IPS DF 4.7 (cell line): ENCODE results near the gene SEMA3A.
"Not testable (repeated sequence)": the region's sequence is repeated elsewhere in the genome, so short reads cannot be mapped to it uniquely, and the experiment has no call there.

Experiments
- DNase-seq: peaks from one replicate; pipeline ENCODE4 v3.0.0-alpha.2; 2013; ENCODE audit warnings: low spot score; ENCODE audit errors: extremely low read depth

The SEMA3A gene

GRCh38 chr7:84069033-84069432 is 125.6 kb downstream of the SEMA3A start:
- no peak for DNase-seq

GRCh38 chr7:84062489-84062901 is 132.1 kb downstream of the SEMA3A start:
- DNase-seq, result not testable (repeated sequence)

DNA sequence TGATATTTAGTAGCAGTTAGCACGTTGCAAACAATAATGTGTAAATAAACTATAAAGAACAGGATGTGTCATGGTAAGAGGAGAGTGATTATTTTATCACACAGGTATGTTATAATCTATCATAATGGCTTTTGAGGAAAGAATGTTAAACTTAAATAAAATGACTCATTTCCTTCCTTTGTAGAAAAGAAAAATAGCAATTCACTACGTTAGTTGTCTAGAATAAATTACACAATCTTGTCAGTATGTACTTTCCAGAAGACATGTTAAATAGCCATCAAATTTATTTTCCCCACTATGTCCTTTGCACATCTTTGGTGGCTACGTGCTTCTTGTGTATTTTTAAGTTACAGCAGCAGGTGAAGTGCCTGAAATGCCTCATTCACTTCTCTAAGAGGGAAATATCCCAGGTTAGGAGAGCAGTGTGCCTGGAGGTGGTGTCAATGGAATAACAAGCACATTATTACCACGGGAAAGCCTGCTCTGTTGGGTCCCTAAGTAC is 133.8 kb downstream of the SEMA3A start:
- no peak for DNase-seq

DNA sequence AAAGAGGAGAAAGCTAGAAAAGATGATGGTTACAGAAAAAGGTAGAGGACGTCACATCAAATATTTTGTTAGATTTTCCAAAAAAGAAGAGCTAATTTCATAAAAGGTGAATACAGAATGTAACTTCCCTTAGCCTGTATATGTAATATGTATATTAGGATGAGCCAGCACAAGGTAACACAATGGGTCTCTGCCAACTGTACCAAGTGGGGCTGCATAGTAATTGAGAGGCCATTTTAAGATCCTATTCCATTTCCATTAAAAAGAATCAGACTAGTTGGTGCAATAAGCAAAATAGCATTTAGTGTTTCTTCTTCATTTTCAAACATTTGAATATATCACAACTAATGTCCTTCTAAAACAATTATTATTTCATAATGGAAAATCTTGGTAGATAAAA is 134.6 kb downstream of the SEMA3A start:
- DNase-seq, result no peak

- DNase-seq, result no peak
Observed at GRCh38 chr7:84058311-84059076, 136.1 kb downstream of the SEMA3A start.

- no peak for DNase-seq
Observed at GRCh38 chr7:84057576-84057975, 137.0 kb downstream of the SEMA3A start.

DNA sequence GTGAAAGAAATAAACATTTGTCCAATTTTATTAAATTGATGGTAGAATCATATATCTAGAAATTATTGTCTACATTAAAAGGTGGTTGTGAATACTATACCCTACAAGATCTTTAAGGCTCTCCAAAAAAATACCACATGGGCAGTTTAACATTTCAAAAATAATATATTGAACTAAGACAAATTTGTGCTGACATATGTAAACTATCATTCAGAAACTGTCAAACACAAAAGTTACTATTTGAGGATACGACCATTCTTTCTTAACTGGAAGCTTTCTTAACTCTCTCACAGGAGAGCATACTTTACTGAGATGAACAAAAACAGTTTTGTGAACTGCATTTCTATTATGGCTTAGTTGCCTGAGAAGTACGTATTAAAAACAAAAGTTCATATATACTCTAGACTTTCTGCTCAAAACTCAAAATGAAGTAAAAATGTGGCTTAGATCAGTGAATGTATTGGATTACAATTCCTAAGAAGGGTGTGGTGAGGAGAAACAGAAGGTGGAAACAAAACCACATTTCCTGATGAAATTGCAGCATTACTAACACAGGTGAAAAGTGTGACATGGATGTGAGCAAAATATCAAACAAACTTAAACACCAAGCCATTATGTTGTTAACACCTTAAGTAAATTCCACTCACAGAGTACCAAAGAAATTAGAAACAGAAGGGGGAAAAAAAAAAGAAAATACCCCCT is 138.5 kb downstream of the SEMA3A start:
- no peak for DNase-seq

DNA sequence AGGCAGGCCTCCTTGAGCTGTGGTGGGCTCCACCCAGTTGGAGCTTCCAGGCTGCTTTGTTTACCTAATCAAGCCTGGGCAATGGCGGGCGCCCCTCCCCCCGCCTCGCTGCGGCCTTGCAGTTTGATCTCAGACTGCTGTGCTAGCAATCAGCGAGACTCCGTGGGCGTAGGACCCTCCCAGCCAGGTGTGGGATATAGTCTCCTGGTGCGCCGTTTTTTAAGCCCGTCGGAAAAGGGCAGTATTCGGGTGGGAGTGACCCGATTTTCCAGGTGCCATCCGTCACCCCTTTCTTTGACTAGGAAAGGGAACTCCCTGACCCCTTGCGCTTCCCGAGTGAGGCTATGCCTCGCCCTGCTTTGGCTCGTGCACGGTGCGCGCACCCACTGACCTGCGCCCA is 139.4 kb downstream of the SEMA3A start:
- not testable (repeated sequence) for DNase-seq

- no peak for DNase-seq
Observed at GRCh38 chr7:84049071-84049836, 145.3 kb downstream of the SEMA3A start.

DNA sequence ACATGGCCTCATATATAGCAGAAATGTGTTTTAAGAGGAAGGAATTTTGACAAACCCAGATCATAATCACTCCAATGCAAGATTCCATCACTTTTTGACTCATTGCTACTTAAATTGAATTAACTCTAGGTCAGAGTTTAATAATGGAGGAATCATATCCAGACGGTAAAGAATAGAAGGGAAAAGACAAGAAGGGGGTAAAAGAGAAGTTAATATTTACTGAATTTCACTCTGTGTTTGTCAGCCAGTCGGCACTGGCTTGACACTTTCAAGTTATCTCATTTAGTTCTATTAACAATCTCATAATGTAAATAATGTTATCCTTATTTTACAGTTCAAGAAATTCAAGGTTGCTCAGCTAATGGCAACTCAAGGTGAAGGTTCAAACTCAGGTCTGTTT is 147.5 kb downstream of the SEMA3A start:
- DNase-seq, result no peak

GRCh38 chr7:84044834-84045233 is 149.8 kb downstream of the SEMA3A start:
- no peak for DNase-seq

GRCh38 chr7:84043661-84044191 is 150.9 kb downstream of the SEMA3A start:
- DNase-seq, result no peak

- no peak for DNase-seq
Observed at GRCh38 chr7:84042110-84042539, 152.5 kb downstream of the SEMA3A start.

DNA sequence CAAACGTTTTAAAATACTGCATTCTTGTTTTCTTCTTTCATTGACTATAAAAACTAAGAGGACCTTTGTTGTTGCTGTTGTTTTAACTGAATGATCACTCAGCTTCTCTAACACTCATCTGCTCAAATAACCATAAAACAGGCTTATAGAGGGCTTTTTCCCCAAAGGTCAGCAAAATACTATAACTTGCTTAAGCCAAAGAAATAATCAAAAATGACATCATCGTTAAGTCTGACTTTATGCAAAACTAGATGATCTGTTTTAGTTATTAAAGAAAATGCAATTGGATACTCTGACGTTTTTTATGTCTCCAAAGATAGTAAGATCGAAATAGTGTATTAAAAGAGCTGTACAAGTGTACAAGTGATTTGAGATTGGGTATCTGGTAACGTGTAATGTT is 152.9 kb downstream of the SEMA3A start:
- no peak for DNase-seq

DNA sequence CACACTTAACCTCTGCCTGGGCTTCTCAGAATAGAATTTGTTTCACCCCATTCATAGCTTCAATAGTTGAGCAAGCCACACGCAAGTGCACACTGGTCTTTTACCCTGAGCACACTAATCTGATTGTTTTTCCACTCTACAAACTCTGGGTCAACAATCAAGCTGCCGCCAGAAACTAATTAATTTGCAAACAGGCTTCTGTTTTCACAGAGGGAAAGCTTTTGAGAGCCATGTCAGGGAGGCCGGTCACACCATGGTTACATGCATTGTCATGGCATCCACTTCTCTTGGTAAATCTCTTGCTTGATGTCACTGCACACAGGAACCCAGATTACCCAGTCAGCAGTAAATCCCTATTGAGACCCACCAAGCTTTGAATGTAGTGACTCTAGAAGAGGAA is 154.2 kb downstream of the SEMA3A start:
- DNase-seq, result no peak

GRCh38 chr7:84039432-84039831 is 155.2 kb downstream of the SEMA3A start:
- DNase-seq, result no peak

- DNase-seq, result no peak
Observed at GRCh38 chr7:84027678-84028077, 166.9 kb downstream of the SEMA3A start.

GRCh38 chr7:84025332-84025927 is 169.2 kb downstream of the SEMA3A start:
- no peak for DNase-seq

DNA sequence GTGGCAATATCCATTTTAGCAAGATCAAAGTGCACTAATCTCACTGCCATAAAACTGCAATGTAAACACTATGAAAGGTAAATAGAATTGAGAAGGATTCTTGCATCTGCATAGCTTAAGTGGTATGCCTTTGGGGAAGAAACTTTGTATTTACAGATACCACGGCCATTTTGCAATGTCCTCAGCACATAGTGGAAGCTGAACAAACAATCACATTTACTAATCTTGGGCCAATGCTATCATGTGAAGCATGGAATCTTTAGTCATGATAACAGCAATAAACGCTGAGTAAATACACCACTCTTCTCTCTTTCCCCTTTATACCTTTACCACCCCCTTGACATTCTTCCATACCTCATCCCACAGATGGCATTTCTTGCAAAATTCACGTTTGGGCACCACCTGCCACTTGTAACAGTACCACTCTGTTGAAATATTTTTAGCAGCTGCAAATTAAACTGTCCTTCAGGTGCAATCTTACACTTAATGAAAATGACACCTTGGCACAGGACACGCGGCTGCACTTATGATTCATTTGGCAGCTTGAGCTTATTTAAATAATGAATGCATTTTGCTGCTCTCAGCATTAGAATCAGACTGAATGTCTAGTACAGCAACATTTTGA is 171.8 kb downstream of the SEMA3A start:
- DNase-seq, result no peak

DNA sequence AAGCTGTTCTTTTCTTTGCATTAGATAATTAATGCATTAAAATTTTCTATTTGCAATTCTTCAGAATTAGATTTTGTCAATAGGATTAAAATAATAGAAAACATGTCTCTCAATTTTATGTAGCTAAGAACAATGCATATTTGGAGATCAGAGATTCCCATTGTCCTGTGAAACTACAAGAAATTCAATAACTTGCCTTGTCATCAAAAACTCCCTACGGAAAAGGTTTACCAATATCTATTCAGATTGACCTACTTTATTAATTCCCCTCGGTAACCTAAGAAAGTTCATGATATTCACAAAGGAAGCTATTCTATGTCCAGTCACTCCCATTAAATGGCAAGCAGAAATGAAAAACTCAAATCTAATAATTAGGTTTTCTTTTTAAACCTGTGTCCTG is 172.6 kb downstream of the SEMA3A start:
- no peak for DNase-seq
